Activated naive CD4-positive, alpha-beta T cell treated with anti-CD3 and anti-CD28 coated beads, Interleukin-2, amount 50 U/mL, for 24 hours (primary cell): ENCODE measurements around the gene NDRG4.
A peak's percentile ranks its signal among the peaks of the same experiment; 100 is the strongest.

Source experiments
- H3K27ac Mint-ChIP-seq: one replicate; pipeline ENCODE4 v1.8.0; 2021; ENCODE audit warnings: mild to moderate bottlenecking, mixed read lengths
- H3K27me3 Mint-ChIP-seq: one replicate; pipeline ENCODE4 v1.8.0; 2021; ENCODE audit warnings: mixed read lengths
- H3K36me3 Mint-ChIP-seq: one replicate; pipeline ENCODE4 v1.8.0; 2021; ENCODE audit warnings: mixed read lengths
- H3K4me1 Mint-ChIP-seq: one replicate; pipeline ENCODE4 v1.8.0; 2021; ENCODE audit warnings: mixed read lengths
- H3K4me3 Mint-ChIP-seq: one replicate; pipeline ENCODE4 v1.8.0; 2021; ENCODE audit warnings: mild to moderate bottlenecking, mixed read lengths
- H3K9me3 Mint-ChIP-seq: one replicate; pipeline ENCODE4 v1.8.0; 2021; ENCODE audit warnings: mixed read lengths

Gene NDRG4

GRCh38 chr16:58498341-58499091 is 1.4 kb upstream of the NDRG4 start:
- no peak overlapping the region for H3K27ac Mint-ChIP-seq
- no peaks in the 10 kb centered on the region for H3K36me3 Mint-ChIP-seq

GRCh38 chr16:58499092-58499511 is 841 bp upstream of the NDRG4 start:
- H3K27me3 Mint-ChIP-seq, result peaks cover 3% of the 10 kb centered on the region
- H3K4me3 Mint-ChIP-seq, result no peak overlapping the region
- H3K27ac Mint-ChIP-seq, result no peak overlapping the region
- H3K4me1 Mint-ChIP-seq, result peaks cover 6% of the 10 kb centered on the region
- no peaks in the 10 kb centered on the region for H3K9me3 Mint-ChIP-seq
- H3K36me3 Mint-ChIP-seq, result no peaks in the 10 kb centered on the region

More at GRCh38 chr16:58498341-58499091, 1.4 kb upstream of the NDRG4 start:
- H3K4me1 Mint-ChIP-seq, result peaks cover 6% of the 10 kb centered on the region
- no peak overlapping the region for H3K4me3 Mint-ChIP-seq
- peaks cover 3% of the 10 kb centered on the region for H3K27me3 Mint-ChIP-seq
- H3K9me3 Mint-ChIP-seq, result no peaks in the 10 kb centered on the region

DNA sequence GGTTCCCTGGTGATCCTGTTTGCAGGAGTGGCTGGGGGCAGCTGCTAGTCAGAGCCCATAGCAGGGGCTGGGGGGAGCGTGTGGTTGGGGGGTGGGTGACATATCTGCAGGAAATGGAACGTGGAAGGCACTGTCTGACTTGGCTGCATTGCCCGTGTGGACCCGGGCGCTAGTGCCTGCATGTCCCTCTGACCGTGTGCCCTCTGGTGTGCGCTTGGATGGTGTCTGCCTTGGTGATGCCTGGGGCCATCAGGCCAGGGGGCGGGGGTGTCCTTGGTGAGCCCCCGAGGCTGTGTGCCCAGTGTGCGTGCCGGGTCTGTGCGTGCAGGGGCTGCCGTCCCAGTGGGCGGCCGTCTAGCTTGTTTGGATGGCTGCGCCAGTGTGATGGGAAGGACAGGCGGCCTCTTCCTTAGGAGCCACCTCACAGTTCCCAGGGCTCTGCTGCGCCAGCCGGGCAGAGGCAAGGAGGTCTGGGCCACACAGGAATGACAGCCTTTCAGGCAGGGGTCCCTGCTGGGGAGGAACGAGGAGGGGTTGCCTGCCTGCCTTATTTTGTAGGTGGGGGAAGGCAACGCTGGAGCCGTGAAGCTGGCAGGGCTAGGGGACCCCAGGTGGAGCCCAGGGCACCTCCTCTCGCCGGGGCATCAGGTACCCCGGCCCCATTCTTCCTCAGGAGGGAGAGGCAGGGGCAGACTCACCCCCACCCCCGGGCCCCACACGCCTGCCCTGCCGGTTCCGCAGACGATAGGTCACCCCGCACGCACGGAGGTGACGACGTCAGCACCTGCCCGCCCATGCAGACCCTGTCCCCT is 693 bp downstream of the NDRG4 start:
- Mint-ChIP-seq H3K4me1 (peaks cover 6% of the 10 kb centered on the region), H3K9me3 (no peaks in the 10 kb centered on the region), H3K36me3 (no peaks in the 10 kb centered on the region), H3K4me3 (peak overlapping the region; percentile 83), H3K27ac (no peak overlapping the region), H3K27me3 (peaks cover 3% of the 10 kb centered on the region)

DNA sequence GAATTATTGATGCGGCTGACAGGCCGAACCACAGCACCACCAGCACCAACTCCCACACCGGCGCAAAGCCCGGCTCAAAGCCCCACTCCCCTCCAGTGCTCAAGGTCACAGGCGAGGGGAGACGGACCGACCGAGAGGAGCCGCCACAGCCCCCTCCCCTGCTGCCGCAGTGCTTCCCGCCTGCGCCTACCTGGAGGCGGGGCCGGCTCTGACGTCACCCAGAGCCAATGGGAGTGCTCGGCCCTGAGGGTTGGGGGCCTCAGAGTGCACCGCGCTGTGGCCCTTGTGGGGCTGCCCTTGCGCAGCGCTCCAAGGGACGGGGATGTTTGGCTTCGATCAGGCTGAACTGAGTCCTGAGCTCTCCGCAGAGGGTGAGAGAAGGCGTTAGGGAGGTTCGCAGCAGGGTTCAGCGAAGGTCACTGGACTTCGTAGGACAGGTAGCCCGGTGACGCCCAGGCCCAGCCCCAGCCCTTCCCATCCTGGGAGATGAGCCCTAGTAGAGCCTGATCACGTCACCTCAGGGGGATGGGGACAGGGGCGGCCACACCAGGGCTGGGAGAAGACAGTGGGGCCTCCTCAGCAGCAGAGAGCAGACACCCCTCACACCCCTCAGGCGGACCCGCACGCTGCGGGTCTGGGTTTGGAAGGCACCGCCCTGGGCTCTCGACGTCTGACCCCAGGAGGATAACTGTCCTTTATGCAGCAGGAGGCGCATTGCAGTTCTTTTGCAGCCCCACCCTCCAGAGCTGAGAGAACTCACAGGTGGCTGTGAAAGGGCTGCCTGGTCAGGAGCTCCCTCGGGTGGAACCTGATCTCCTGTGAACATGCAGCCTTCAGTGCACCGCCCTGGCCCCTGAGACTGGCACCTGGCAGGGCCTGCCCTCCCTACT is 1.5 kb downstream of the NDRG4 start:
- Mint-ChIP-seq H3K27ac (no peak overlapping the region), H3K27me3 (peaks cover 3% of the 10 kb centered on the region)

GRCh38 chr16:58502217-58502921 is 2.4 kb downstream of the NDRG4 start:
- Mint-ChIP-seq H3K27me3 (peaks cover 3% of the 10 kb centered on the region), H3K4me1 (peaks cover 6% of the 10 kb centered on the region), H3K36me3 (no peaks in the 10 kb centered on the region), H3K9me3 (no peaks in the 10 kb centered on the region), H3K27ac (no peak overlapping the region), H3K4me3 (peak overlapping the region; percentile 23)

More for the DNA sequence above, 1.5 kb downstream of the NDRG4 start:
- H3K4me1 Mint-ChIP-seq, result peaks cover 6% of the 10 kb centered on the region
- peak overlapping the region; percentile 83 for H3K4me3 Mint-ChIP-seq
- H3K9me3 Mint-ChIP-seq, result no peaks in the 10 kb centered on the region
- H3K36me3 Mint-ChIP-seq, result no peaks in the 10 kb centered on the region

- Mint-ChIP-seq H3K4me1 (peaks cover 6% of the 10 kb centered on the region), H3K36me3 (no peaks in the 10 kb centered on the region), H3K9me3 (no peaks in the 10 kb centered on the region), H3K27me3 (peaks cover 3% of the 10 kb centered on the region), H3K27ac (no peak overlapping the region), H3K4me3 (no peak overlapping the region)
These were observed 3.4 kb downstream of the NDRG4 start for GRCh38 chr16:58503166-58503862.

DNA sequence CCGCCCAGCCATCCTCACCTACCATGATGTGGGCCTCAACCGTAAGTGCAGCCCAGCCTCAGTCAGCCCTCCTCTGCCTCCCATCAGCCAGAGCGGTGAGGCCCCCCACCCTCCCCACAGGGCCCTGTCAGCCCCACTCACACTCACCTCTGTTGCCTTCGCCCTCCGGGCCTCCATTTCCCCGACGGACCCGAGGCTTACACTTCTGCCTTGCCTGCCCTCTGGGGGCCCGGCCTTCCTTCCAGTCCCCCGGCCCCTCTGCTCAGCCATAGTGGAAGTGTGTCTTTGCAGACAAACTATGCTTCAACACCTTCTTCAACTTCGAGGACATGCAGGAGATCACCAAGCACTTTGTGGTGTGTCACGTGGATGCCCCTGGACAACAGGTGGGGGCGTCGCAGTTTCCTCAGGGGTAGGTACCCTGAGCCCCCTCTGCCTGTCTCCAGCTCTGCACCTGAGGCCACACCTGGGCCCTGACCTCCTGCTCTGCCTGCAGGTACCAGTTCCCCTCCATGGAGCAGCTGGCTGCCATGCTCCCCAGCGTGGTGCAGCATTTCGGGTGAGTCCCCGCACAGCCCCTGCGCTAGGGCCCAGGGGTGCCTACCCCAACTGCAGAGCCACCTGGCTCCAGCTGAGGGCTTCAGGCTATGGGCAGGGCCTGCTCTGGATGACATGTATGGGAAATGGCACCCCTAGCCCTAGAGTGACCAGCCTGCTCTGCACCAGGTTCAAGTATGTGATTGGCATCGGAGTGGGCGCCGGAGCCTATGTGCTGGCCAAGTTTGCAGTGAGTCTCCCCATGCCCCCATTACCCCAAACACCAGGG is 4.1 kb downstream of the NDRG4 start:
- H3K27me3 Mint-ChIP-seq, result peaks cover 3% of the 10 kb centered on the region
- H3K4me1 Mint-ChIP-seq, result peaks cover 6% of the 10 kb centered on the region
- no peak overlapping the region for H3K27ac Mint-ChIP-seq
- H3K36me3 Mint-ChIP-seq, result no peaks in the 10 kb centered on the region
- H3K9me3 Mint-ChIP-seq, result no peaks in the 10 kb centered on the region
- H3K4me3 Mint-ChIP-seq, result no peak overlapping the region

DNA sequence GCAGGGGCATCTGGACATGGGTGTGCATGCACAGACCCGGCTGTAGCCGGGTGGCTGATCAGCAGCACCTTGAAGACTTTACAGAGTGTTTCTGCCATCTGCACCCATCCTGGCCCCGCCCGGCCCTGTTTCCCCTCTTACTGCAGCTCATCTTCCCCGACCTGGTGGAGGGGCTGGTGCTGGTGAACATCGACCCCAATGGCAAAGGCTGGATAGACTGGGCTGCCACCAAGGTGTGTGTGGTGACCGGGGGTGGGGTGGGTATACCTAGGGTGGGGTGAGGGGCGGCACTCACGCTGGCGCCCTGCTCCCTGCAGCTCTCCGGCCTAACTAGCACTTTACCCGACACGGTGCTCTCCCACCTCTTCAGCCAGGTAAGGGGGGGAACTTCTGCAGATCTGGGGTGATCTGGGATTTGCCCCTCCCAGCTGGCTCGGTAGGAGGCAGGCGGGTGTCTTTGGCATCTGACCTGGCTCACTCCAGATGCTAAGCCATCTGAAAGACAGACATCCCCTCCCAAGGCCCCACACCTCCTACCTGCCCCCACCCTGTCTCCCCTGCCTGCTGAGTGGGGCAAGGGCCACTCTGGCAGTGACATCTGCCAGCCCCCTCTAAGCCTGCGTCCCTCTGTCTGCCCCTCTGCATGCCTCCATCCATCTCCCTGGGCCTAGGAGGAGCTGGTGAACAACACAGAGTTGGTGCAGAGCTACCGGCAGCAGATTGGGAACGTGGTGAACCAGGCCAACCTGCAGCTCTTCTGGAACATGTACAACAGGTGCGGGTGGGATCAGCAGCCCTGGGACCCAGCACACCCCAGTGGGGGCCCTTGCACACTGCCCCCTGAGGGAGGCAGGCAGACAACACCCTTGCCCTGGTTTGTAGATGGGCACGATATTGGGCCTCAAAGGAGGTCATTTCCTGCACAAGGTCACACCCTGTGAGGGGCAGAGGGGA is 6.6 kb downstream of the NDRG4 start:
- no peaks in the 10 kb centered on the region for H3K36me3 Mint-ChIP-seq
- H3K4me1 Mint-ChIP-seq, result peaks cover 1% of the 10 kb centered on the region
- H3K27ac Mint-ChIP-seq, result no peak overlapping the region
- H3K4me3 Mint-ChIP-seq, result no peak overlapping the region
- peaks cover under 1% of the 10 kb centered on the region for H3K27me3 Mint-ChIP-seq
- no peaks in the 10 kb centered on the region for H3K9me3 Mint-ChIP-seq

GRCh38 chr16:58507195-58507962 is 7.4 kb downstream of the NDRG4 start:
- Mint-ChIP-seq H3K27me3 (no peaks in the 10 kb centered on the region), H3K4me3 (no peak overlapping the region), H3K9me3 (no peaks in the 10 kb centered on the region), H3K27ac (no peak overlapping the region), H3K4me1 (peaks cover 5% of the 10 kb centered on the region), H3K36me3 (peaks cover 1% of the 10 kb centered on the region)

DNA sequence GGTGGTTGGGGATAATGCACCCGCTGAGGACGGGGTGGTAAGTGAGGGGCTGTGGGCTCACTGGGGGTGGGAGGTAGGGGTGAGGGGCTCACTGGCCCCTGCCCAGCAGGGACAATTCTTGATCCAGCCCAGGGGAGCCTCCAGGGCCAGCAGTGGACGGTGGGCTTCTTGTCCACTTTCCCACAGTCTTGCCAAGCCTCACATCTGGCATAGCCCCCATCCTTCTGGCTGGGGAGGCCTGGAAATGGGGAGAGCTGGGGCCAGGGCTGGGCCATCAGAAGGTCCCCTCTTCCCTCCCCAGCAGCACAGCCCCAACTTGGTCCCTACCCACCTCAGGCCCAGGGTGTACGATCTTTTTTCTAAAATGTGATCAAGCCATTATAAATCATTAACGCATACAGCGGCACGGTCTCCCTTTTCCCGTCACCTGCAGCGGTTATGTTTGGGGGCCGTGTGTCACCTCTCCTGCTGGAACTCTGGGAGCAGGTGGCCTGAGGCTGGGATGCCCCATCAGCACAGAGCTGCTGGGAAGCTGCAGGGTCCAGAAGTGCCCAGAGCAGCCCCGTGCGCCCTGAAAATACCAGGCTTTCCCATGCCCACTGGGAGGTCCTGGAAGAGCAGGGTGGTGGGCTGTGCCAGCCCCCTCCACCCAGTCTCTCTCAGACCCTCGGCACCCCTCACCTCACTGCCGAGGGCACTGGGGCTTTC is 8.2 kb downstream of the NDRG4 start:
- Mint-ChIP-seq H3K36me3 (peaks cover 1% of the 10 kb centered on the region), H3K27ac (no peak overlapping the region), H3K27me3 (no peaks in the 10 kb centered on the region), H3K4me1 (peaks cover 8% of the 10 kb centered on the region), H3K9me3 (no peaks in the 10 kb centered on the region), H3K4me3 (no peak overlapping the region)

DNA sequence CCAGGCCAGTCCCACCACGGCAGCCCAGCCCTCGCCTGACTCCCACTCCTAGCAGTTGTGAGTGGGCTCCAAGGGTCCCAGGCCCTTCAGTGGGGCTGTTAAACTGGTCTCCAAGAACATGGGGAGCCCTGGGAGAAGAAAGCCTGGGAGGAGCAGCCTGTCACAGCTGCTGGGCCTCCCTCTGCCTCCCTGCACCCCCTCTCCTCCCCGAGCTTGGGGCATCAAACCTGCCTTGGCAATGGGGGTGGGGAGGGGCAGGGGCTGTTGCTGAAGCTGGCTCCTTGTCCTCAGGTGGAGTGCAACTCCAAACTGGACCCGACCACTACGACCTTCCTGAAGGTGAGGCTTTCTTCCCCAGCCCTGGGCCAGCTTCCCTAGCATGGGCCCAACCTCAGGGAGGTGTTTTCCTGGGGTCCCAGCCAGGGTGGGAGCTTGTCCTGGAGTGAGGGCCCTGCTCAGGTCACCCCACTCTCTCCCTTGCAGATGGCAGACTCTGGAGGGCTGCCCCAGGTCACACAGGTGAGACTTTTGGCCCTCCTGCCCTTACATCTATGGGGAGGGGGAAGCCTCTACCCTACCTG is 8.8 kb downstream of the NDRG4 start:
- Mint-ChIP-seq H3K4me1 (peaks cover 12% of the 10 kb centered on the region), H3K36me3 (peaks cover 1% of the 10 kb centered on the region), H3K27me3 (no peaks in the 10 kb centered on the region), H3K4me3 (no peak overlapping the region), H3K9me3 (no peaks in the 10 kb centered on the region), H3K27ac (no peak overlapping the region)
